GM21576 (cell line): ENCODE data around the gene SPRR3.

Experiments used
- ATAC-seq: cut with Tn5 transposase; IDR thresholded peaks from one replicate; pipeline ENCODE4 v1.9.1; 2021; ENCODE audit warnings: mild to moderate bottlenecking, moderate library complexity; ENCODE audit not compliant: unreplicated experiment

Gene SPRR3

DNA sequence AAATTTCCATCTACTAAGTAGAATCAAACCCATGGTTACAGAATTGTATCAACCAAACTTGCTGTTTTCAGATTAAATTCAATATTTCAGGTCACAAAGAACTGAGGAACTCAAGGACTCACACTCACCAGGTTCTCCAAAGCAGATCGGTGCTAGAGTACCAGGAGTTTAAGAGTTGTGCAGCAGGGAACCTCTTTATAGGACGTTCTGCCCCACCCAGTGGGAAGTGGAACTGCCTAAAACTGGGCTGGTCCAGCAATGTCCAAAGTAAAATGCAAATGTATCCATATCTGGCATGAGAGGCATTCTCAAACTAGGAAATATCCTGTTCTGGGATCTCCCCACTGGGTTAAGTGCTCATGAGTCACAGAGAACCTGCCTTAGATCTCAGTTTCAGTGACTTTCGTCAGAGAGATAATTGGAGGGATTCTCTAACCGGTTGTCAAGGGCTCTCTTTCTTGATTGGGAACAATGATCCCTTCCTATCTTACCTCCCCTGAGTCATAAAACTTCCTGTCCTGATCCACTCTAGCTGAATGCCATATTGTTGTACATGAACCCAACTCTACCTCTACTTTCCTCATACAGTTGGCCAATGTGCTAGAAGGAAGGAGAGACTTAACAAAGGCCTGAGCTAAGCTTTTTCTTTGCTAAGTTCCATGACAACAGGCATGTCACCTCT, 39.5 kb downstream of the SPRR3 start, which contains the start of gene SPRR2D:
TSS of gene SPRR2D (minus strand) at position 171 of the 682 bp plus-strand sequence. CDS start 774 bp downstream, outside the sequence.
- no peak for ATAC-seq

DNA sequence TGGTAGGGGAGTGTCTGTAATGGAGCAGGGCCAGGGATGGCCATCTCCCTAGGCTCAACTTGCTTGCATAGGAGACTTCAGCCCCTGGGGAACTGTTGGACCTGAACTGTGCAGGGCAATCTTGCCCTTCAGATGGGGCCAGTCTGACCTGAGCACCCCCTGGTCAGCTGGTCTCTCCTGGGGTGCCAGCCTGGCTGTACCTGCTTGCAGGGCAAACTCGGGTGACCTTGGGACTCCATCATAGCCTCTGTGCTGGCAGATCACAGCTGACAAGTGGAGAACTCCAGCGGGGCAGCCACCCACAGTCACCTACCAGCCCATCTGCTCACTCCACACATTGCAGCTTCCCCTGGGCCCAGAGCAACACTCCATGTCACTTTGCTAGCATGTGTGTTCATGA, 47.7 kb downstream of the SPRR3 start:
- no peak for ATAC-seq
